Measurements from ENCODE around the gene TMEM86A.

Gene TMEM86A

DNA sequence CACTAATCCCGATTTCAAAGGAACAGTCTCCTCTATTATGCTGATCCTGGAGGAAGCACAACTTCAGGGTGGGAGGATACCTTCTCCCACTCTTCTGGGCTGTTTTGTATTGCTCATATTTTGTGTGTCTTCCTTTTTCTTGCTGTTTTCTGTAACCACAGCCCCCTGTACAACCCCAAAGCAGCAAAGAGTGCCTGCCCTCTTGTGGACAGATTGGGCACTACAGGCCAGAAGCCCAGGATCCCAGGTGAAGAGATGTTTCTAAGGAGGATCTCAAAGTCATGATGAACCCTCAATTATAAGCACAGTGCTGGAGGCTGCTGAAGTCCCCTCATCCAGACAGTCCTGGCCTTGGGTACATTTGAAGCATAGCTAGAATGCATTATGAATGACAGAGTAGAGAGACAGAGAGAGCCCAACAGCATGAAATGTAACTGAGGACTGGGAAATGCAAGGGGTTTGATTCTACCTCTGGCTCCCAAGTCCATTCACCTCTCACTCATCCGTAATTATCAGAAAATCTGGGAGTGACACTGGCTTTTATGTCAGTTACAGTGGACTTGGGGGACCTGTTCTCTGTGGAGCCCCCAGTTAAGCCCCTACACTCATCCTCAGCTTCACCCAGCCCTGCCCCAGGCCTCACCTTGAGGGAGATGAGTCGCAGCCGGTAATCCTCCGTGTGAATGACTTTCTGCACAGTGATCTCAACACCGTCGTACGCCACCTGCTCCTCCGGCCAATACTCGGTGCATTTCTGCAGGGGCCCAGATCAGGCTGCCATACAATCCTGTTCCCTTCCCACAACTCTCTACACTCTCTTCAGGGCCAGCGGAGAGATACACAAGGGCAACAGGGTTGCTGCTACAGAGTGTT is 33.6 kb downstream of the TMEM86A start:
- peak; percentile 98 for TF ChIP-seq CTCF (IDR thresholded peaks at IDR 0.05)

- no peak for TF ChIP-seq CTCF (IDR thresholded peaks at IDR 0.05)
Observed at GRCh38 chr11:18733202-18733601, 34.6 kb downstream of the TMEM86A start.

DNA sequence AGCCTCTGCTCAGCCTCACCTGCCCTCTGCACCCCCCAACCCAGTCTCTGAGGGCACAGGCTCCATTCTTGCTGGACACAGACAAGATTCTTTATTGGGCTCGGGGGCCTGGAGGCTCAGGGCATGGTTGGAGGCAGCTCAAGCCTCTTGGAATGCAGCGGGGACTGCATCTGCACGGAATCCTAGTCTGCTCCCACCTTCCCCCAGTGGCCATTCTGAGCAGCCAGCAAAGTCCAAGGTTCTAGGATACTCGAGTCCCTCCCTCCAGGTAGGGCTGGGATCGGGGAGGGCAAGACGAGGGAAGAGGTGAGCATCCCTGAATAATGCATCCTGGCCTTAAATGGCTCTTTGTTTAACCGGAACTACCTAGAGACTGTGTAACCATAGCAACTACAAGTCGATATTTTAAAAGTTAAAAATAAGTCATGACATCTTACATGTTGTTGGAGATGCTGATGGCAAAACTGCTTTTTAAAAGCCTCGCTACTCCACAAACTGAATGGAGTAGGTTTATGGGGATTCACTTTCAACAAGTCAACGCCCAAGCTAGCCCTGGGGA is 38.1 kb downstream of the TMEM86A start:
- TF ChIP-seq CTCF (IDR thresholded peaks at IDR 0.05): no peak

DNA sequence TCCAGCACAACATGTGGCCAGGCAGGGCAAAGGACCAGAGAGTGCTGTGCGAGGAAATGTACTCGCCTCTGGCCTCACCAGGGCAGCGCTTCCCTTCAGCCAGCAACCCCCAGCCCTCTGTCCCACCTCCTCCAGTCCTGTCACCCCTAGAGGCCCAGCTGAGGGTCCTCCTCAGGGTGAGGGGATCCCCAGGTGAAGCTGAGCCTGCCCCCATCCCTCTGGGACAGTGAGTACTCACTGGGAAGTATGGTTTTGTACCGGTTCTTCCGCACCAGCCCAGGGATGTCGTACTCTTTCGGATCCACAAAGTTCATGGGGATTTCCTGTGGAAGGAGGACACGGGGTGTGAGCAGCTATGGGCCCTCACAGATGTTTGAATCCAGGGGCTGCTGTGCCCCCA is 39.1 kb downstream of the TMEM86A start:
- TF ChIP-seq CTCF (IDR thresholded peaks at IDR 0.05): no peak

DNA sequence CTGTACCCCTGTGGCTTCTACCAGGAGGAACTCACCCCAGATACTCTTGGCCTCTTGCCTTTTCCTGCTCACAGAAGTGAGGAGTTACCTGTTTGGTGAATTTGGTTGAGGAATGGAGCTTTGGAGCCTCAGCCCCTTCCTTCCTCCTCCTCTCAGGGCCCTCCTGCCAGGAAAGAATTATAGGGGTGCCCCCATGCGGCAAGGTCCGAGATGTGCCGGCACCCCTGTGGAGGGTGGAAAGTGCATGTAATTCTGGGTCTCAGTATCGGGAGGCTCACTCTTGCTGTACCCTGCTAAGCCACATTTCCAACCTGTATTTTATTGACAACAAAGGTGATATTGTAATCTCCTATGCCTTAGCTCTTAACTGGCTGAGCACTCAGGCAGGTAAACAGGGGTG is 41.1 kb downstream of the TMEM86A start:
- TF ChIP-seq CTCF (IDR thresholded peaks at IDR 0.05): no peak

- TF ChIP-seq CTCF (IDR thresholded peaks at IDR 0.05): no peak
Observed at GRCh38 chr11:18741783-18742182, 43.2 kb downstream of the TMEM86A start.

DNA sequence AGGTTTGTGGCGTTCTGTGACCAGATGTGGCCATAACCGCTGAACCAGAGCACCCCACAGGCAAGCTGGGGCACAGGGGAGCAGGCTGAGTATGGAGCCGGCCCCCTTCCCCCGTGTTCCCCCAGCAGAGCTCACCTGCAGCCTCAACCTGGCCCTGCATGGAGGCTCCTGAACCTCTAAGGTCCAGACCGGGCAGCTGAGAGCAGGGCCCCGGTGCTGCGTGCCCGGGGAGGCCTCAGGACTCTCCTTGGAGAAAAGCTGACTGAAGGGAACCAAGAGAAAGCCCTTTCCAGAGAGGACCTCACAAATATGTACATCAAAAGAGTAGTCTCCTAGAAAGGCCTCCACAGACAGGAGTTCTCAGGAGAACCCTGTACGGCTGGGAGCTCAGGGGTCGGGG is 44.8 kb downstream of the TMEM86A start:
- no peak for TF ChIP-seq CTCF (IDR thresholded peaks at IDR 0.05)

Data from LNCAP (cell line).